Neuronal stem cell (in vitro differentiated cells): ENCODE measurements around the gene FUT3.

Source experiments
- DNase-seq: peaks from one replicate; pipeline ENCODE4 v3.0.0-alpha.2; 2013; ENCODE audit warnings: low spot score
- H2AFZ ChIP-seq: one replicate; pipeline ENCODE4 v1.6.1; 2013; ENCODE audit warnings: mild to moderate bottlenecking, low read length, inconsistent platforms
- H2AK5ac ChIP-seq: 2 replicates; pipeline ENCODE4 v1.6.1; 2013; ENCODE audit warnings: low read depth, mild to moderate bottlenecking, inconsistent platforms, low read length, moderate library complexity, mixed read lengths
- H2BK120ac ChIP-seq: 2 replicates; pipeline ENCODE4 v1.6.1; 2013; ENCODE audit warnings: low read depth, mild to moderate bottlenecking, inconsistent platforms, low read length, moderate library complexity, mixed read lengths
- H2BK12ac ChIP-seq: one replicate; pipeline ENCODE4 v1.6.1; 2013; ENCODE audit warnings: low read length, inconsistent platforms
- H2BK15ac ChIP-seq: 2 replicates; pipeline ENCODE4 v1.6.1; 2013; ENCODE audit warnings: mild to moderate bottlenecking, low read length, inconsistent platforms, mixed read lengths
- H2BK5ac ChIP-seq: one replicate; pipeline ENCODE4 v1.6.1; 2013; ENCODE audit warnings: inconsistent platforms, mild to moderate bottlenecking, low read length, moderate library complexity
- H3K14ac ChIP-seq: one replicate; pipeline ENCODE4 v1.6.1; 2013; ENCODE audit warnings: low read length, inconsistent platforms
- H3K18ac ChIP-seq: 2 replicates; pipeline ENCODE4 v1.6.1; 2013; ENCODE audit warnings: low read length, inconsistent platforms
- H3K23ac ChIP-seq: 2 replicates; pipeline ENCODE4 v1.6.1; 2013; ENCODE audit warnings: low read depth, mild to moderate bottlenecking, mixed read lengths, low read length, inconsistent platforms; ENCODE audit not compliant: poor library complexity
- H3K27ac ChIP-seq: replicated peaks from 3 replicates; pipeline ENCODE4 v1.5.1; 2013; ENCODE audit warnings: low read length, inconsistent platforms
- H3K27me3 ChIP-seq, 3 experiments: 2 replicates each; pipeline ENCODE4 v1.6.1; 2013; ENCODE audit warnings: low read length in 3 of 3, mild to moderate bottlenecking in 2 of 3, inconsistent platforms in 1 of 3, low read depth in 1 of 3, mixed read lengths in 1 of 3, moderate library complexity in 1 of 3; ENCODE audit not compliant: control insufficient read depth in 3 of 3, insufficient read depth in 3 of 3
- H3K36me3 ChIP-seq, 2 donors: replicated peaks in 1 of 2; 2 replicates each; pipeline ENCODE4 v1.6.1; 2013; ENCODE audit warnings: low read length in 2 of 2; ENCODE audit not compliant: control insufficient read depth in 2 of 2, insufficient read depth in 2 of 2
- H3K4ac ChIP-seq: 2 replicates; pipeline ENCODE4 v1.6.1; 2013; ENCODE audit warnings: inconsistent platforms, mild to moderate bottlenecking, low read length, moderate library complexity
- H3K4me1 ChIP-seq, 2 donors: 1 replicate in 1 of 2; 2 replicates in 1 of 2; pipeline ENCODE4 v1.6.1; 2013; ENCODE audit warnings: low read length in 2 of 2, low read depth in 1 of 2; ENCODE audit not compliant: control insufficient read depth in 2 of 2, insufficient read depth in 1 of 2
- H3K4me2 ChIP-seq: one replicate; pipeline ENCODE4 v1.6.1; 2013; ENCODE audit warnings: mild to moderate bottlenecking, low read length, inconsistent platforms; ENCODE audit not compliant: insufficient read depth, poor library complexity, severe bottlenecking
- H3K4me3 ChIP-seq, 2 donors: 2 replicates each; pipeline ENCODE4 v1.5.1; 2013; ENCODE audit warnings: low read length in 2 of 2, mild to moderate bottlenecking in 2 of 2, inconsistent platforms in 1 of 2, moderate library complexity in 1 of 2
- H3K79me1 ChIP-seq: one replicate; pipeline ENCODE4 v1.6.1; 2013; ENCODE audit warnings: low read depth, mild to moderate bottlenecking, inconsistent platforms, low read length, moderate library complexity
- H3K9ac ChIP-seq: one replicate; pipeline ENCODE4 v1.6.1; 2013; ENCODE audit warnings: mild to moderate bottlenecking, low read depth, low read length, inconsistent platforms; ENCODE audit not compliant: poor library complexity
- H3K9me3 ChIP-seq, 2 donors: replicated peaks in 1 of 2; 2 replicates each; pipeline versions ENCODE3 to v1.6.1; 2013; ENCODE audit warnings: low read length in 2 of 2, mild to moderate bottlenecking in 2 of 2, inconsistent platforms in 1 of 2, low read depth in 1 of 2, mixed read lengths in 1 of 2, moderate library complexity in 1 of 2; ENCODE audit not compliant: control insufficient read depth in 2 of 2, insufficient read depth in 1 of 2
- H4K8ac ChIP-seq: one replicate; pipeline ENCODE4 v1.6.1; 2013; ENCODE audit warnings: low read depth, mild to moderate bottlenecking, inconsistent platforms, low read length, moderate library complexity
- H4K91ac ChIP-seq: one replicate; pipeline ENCODE4 v1.6.1; 2013; ENCODE audit warnings: low read length, low read depth, mild to moderate bottlenecking, inconsistent platforms; ENCODE audit not compliant: poor library complexity
- whole genome bisulfite sequencing, 2 donors: extraction: QIAGEN DNeasy Blood & Tissue Kit; methylation state at CpG; one replicate each; pipeline ENCODE4 v1.1.7; 2013; ENCODE audit warnings: missing lambda C conversion rate in 2 of 2, mixed read lengths in 1 of 2; ENCODE audit not compliant: insufficient read length in 2 of 2, insufficient replicate concordance in 1 of 2; ENCODE audit errors: extremely low coverage in 2 of 2; 5-methylcytosine and 5-hydroxymethylcytosine counted together

Gene FUT3

DNA sequence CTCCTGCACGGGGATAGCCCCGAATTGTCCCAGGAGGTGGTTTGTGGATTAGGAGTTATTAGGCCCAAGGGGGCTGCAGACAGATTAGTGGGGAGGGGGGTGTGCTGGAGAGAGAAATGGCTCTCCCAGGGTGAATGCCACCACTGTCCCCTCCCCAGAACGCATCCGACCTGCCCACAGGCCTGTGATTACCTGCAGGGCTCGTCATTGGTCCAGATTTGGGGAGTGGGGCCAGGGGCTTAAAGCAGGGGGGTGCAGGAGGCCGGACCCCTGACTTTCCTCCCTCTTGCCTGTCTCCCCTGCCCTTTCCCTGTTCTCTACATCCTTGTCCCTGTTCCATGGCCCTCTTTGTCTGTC lies 45.1 kb downstream of the FUT3 start:
- no peak overlapping the region for H2BK120ac ChIP-seq
- peak overlapping the region; percentile 32 for H3K4me2 ChIP-seq
- H3K4me3 ChIP-seq, result peak overlapping the region in 1 of 2 donors; percentile 29
- H3K14ac ChIP-seq, result no peak overlapping the region
- WGBS, 2 donors, result no CpG with 5 or more reads among the region's 6 CpGs
- H3K9me3 ChIP-seq, result peaks cover 0 to 5% of the 10 kb centered on the region in 2 donors
- H3K79me1 ChIP-seq, result peaks cover 7% of the 10 kb centered on the region
- peak overlapping the region; percentile 58 for H2AK5ac ChIP-seq
- peak overlapping the region; percentile 43 for H3K23ac ChIP-seq
- H2BK15ac ChIP-seq, result peak overlapping the region; percentile 96
- H4K8ac ChIP-seq, result no peak overlapping the region
- no peak overlapping the region for H2BK12ac ChIP-seq
- peak overlapping the region; percentile 70 for H3K9ac ChIP-seq
- H3K36me3 ChIP-seq, result no peaks in the 10 kb centered on the region
- H4K91ac ChIP-seq, result peak overlapping the region; percentile 72
- peaks cover 18 to 24% of the 10 kb centered on the region in 2 donors for H3K4me1 ChIP-seq
- peak overlapping the region; percentile 92 for H2AFZ ChIP-seq
- H3K4ac ChIP-seq, result no peak overlapping the region
- DNase-seq, result no peak
- peak overlapping the region; percentile 45 for H2BK5ac ChIP-seq
- H3K27ac ChIP-seq, result no peak overlapping the region
- peak overlapping the region; percentile 89 for H3K18ac ChIP-seq
- H3K27me3 ChIP-seq, result peaks cover 0 to 13% (median 13%) of the 10 kb centered on the region in 3 experiments

- Histone ChIP-seq H3K23ac (peak overlapping the region; percentile 43), H3K4me3 (peak overlapping the region; percentile 45 to 76), H3K18ac (peak overlapping the region; percentile 83), H2BK120ac (no peak overlapping the region), H3K27ac (no peak overlapping the region), H3K79me1 (peaks cover 7% of the 10 kb centered on the region), H3K9me3 (peaks cover 0 to 5% of the 10 kb centered on the region in 2 donors), H2AFZ (peak overlapping the region; percentile 92), H2BK15ac (peak overlapping the region; percentile 96), H4K91ac (no peak overlapping the region), H3K36me3 (no peaks in the 10 kb centered on the region), H4K8ac (no peak overlapping the region), H3K27me3 (peaks cover 0 to 13% (median 13%) of the 10 kb centered on the region in 3 experiments), H3K4ac (no peak overlapping the region), H3K14ac (peak overlapping the region; percentile 56), H3K9ac (peak overlapping the region; percentile 81), H2AK5ac (no peak overlapping the region), H3K4me1 (peaks cover 18 to 24% of the 10 kb centered on the region in 2 donors), H3K4me2 (peak overlapping the region; percentile 66), H2BK5ac (no peak overlapping the region), H2BK12ac (no peak overlapping the region)
- DNase-seq, result peak; percentile 82
- WGBS, 2 donors, result no CpG with 5 or more reads among the region's 46 CpGs
Measured at GRCh38 chr19:5805462-5806132, 45.7 kb downstream of the FUT3 start.

- H4K8ac ChIP-seq, result no peak within 1 kb of the TSS
- WGBS, 2 donors, result no CpG with 5 or more reads among the region's 107 CpGs
- peaks cover 0 to 13% (median 13%) of the 10 kb centered on the region in 3 experiments for H3K27me3 ChIP-seq
- peak within 1 kb of the TSS; percentile 91 for H3K18ac ChIP-seq
- peak within 1 kb of the TSS; percentile 56 for H3K14ac ChIP-seq
- H3K36me3 ChIP-seq, result no peaks in the 10 kb centered on the region
- peak within 1 kb of the TSS; percentile 98 for H2AK5ac ChIP-seq
- peak within 1 kb of the TSS; percentile 94 for H2AFZ ChIP-seq
- peak within 1 kb of the TSS; percentile 80 for H3K23ac ChIP-seq
- H3K4me3 ChIP-seq, result peak within 1 kb of the TSS; percentile 45 to 76
- H3K4me2 ChIP-seq, result peak within 1 kb of the TSS; percentile 66
- H2BK5ac ChIP-seq, result peak within 1 kb of the TSS; percentile 13
- peak; percentile 50 for DNase-seq
- peak within 1 kb of the TSS; percentile 37 for H3K4ac ChIP-seq
- H3K4me1 ChIP-seq, result peaks cover 18 to 26% of the 10 kb centered on the region in 2 donors
- peak within 1 kb of the TSS; percentile 81 for H3K9ac ChIP-seq
- H2BK15ac ChIP-seq, result peak within 1 kb of the TSS; percentile 81
- H2BK120ac ChIP-seq, result no peak within 1 kb of the TSS
- H4K91ac ChIP-seq, result no peak within 1 kb of the TSS
- peak within 1 kb of the TSS; percentile 73 for H2BK12ac ChIP-seq
- H3K27ac ChIP-seq, result no peak within 1 kb of the TSS
- H3K9me3 ChIP-seq, result peaks cover 0 to 5% of the 10 kb centered on the region in 2 donors
- peaks cover 7% of the 10 kb centered on the region for H3K79me1 ChIP-seq
Measured at GRCh38 chr19:5804516-5805461, 46.5 kb downstream of the FUT3 start, which contains the start of gene NRTN. TSS of gene NRTN (plus strand) at chr19:5805067. CDS start at chr19:5824166, 19,099 bp downstream.
